HG03045 (cell line): ENCODE data around the gene SLC5A3.

Experiments
- ATAC-seq: cut with Tn5 transposase; IDR thresholded peaks from one replicate; pipeline ENCODE4 v1.9.1; 2021; ENCODE audit warnings: mild to moderate bottlenecking, moderate library complexity; ENCODE audit not compliant: unreplicated experiment

SLC5A3 gene

GRCh38 chr21:34094949-34095348, 21.6 kb downstream of the SLC5A3 start:
- ATAC-seq, result no peak

DNA sequence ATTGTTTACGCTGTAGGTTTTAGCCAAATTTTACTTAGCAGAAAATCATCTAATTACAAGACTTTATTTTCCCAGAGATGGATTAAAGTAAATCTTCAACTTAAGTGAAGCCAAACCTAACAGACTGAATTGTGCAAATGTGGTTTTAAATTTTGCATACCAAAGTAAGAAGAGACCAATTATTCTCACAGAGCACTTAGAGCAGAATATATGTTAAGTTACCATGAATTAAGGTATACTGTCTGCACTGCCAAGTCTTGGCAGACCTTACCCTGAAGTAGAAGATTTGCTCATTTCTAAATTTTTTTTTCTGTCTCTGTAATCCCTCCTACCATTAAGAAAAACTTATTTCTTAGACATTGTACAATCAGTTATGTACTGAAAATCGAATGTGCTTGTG, 24.1 kb downstream of the SLC5A3 start:
- no peak for ATAC-seq

- no peak for ATAC-seq
Observed at GRCh38 chr21:34100337-34100736, 27.0 kb downstream of the SLC5A3 start.

DNA sequence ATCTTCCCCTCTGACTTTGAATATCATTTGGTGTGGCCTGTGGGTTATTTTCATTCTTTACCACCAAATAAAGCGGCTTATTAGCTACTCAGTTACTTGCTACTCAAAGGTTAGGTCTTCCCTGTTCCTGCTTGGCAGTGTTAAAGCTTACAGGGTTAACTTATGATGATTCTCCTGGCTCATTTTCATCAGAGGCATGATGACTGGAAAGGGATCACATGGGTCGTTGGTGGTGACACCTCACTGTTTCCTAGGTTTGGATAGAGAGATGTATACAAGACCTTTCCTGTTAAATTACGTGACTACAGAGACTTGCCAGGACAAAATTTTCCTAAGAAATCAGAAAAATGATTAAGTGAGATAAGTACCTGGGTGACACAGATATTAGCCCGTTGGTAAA, 27.4 kb downstream of the SLC5A3 start:
- ATAC-seq, result no peak

GRCh38 chr21:34105947-34106541, 32.7 kb downstream of the SLC5A3 start:
- no peak for ATAC-seq

- no peak for ATAC-seq
Observed at GRCh38 chr21:34107606-34108005, 34.2 kb downstream of the SLC5A3 start.

DNA sequence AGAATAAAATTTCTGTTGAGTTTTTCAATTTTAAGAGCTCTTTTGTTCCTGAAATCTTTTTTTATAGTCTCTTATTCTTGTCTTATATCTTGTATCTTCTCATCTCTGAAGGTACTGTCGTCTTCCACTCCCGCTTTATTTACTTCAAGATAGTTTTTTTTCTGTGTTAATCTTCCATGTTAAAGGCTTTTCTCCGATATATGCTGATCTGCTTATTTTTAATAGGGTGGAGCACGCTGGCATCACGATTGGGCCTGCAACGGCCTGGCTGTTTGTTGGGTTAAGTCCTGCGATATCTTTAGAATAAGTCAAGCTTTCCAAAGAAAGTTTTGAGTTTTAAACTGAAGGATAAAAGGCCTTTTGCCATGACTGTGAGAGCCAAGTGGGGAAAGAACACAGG, 35.7 kb downstream of the SLC5A3 start:
- ATAC-seq, result no peak

DNA sequence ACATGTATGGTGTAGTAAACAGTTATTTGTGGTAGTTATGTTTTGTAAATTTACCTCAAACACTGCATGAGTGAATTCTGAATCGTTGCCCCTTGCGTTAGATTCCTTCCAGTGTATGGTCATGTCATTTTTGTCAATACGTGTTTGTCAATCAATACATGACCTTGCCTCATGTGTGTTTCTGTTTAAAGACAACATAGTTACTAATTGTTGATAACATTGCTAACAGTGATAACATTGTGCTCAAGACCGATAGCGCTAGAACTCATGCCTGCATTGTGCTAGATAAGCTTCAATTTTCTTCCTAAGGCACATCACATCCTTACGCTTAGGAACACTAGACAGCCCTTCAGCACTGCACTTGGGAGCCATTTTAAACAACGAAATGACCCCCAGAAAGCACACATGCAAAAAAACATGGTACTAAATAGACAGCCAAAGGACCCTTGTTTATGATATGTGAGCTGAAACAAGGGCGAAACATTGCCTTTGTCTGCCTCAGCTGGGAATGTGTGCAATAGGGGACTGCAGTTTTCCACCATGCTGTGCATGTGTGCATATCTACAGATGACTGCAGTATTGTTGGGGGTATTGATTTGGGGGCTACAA, 37.3 kb downstream of the SLC5A3 start:
- no peak for ATAC-seq

DNA sequence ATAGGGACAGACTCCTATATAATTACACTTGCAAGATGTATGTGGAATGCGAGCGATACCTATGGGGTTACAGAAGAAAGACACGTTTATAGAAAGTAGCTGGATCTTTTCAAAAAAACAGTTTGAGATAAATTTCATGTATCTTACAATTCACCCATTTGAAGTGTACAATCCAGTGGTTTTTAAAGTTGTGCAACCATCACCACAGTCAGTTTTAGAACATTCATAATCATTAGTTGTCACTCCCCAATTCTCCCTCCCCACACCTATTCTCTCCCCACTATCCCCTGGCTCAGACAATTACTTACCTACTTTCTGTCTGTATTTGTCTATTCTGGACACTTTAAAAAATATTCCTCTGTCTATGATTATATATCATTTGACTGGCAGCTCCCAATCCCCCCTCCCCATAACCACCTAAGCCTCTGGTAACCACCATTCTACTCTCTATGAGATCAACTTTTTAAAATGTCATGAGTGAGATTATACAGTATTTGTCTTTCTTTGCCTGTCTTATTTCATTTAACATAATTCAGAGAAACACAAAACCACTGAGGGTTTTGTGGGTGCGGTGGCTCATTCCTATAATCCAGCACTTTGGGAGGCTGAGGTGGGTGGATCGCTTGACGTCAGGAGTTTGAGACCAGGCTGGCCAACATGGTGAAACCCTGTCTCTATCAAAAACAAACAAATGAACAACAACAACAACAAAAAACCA, 39.1 kb downstream of the SLC5A3 start:
- ATAC-seq, result no peak

DNA sequence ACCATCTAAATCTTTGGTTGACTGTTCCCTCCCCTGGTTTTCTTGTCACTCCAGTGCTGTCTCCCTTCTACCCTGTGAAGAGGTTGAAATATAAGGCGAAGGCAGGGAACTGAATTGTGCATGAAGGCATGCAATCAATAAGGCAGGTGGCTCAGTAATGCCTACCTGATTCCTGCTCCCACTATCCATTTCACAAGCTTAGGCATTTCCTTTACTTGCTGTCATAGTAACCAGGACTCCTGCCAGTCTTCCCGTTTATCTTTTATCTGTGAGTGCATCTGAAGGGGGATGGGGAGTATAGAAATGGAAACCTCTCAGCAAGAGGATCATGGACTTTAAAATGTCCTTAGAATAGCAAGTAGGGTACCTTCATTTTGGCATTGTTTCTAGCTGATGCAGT, 40.5 kb downstream of the SLC5A3 start:
- ATAC-seq, result no peak

DNA sequence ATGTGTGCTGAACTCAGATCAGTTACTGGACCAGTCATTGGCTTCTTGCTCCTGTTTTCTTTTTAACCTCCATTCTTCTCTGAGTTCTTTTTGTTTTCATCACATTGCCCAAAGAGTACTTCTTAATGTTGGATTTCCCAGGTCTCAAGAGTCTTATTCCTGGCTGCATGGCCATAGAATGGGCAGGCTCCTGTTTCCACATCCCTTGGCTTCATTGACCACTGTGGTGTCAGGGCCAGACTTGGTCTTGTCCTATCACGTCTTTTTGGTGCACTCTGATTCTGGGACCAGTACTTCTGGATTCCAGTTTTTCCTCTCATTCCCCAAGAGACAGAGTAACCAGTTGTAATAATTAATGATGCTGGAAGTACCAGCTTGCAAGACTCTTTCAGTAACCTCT, 41.8 kb downstream of the SLC5A3 start:
- no peak for ATAC-seq

DNA sequence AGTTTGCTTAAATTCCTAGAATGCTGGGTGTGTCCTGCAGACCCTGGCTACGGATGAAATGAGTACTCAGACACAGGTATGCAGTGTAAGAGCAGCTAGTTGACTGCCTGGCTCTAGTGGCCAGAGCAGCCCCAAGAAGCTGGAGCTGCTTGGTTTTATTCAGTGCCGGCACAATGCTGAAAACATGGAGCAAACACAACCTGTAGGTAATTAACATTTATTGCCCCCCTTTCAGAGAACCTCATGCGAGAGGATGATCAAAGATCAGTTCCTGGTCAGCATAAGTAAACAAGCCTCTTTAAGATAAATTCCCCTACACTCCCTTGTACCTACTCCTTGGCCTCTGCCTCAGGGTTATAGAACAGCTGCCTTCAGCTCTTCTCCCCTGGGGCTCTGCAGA, 43.2 kb downstream of the SLC5A3 start:
- no peak for ATAC-seq

DNA sequence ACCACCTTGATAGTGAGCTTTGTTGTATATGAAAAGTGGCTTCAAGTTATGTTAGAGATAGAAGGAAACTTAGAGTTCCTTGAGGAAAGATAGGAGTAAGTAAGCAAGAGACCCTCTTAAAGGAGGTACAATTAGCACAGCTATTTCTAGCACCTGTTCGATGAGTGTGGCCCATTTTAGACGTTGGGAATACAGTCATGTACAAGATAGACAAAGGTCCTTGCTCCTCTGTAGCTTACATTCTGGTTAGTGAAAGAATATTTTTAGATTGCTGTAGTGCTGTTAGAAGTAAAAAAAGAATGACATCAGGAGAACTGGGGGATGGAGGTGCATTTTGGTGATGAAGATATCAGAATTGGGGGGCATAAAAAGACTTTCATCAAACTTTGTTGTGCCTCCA, 47.5 kb downstream of the SLC5A3 start:
- no peak for ATAC-seq

GRCh38 chr21:34122047-34122446, 48.7 kb downstream of the SLC5A3 start:
- ATAC-seq, result no peak
